HEK293 (cell line): ENCODE measurements around the gene SELPLG.

Experiments used
- CTCF ChIA-PET: fragments of 350-600 bp; formaldehyde crosslinking; extraction: SDS; loops from one replicate; lab custom pipeline; 2021; ENCODE audit warnings: antibody characterized with exemption; lab: Yijun Ruan, JAX
- POLR2A ChIA-PET: fragments of 300-600 bp; formaldehyde crosslinking; extraction: SDS; loops from one replicate; lab custom pipeline; 2020; ENCODE audit warnings: antibody characterized with exemption, inconsistent platforms; lab: Yijun Ruan, JAX
- H3K27ac ChIP-seq: fragments of 200-500 bp; sonication (Bioruptor generic); 2 replicates; pipeline ENCODE4 v1.5.1; 2014; ENCODE audit warnings: low read depth, low read length, control low read depth, inconsistent platforms; ENCODE audit errors: extremely low read depth
- H3K36me3 ChIP-seq, 2 experiments: fragments of 200-500 bp in 1 of 2; sonication (Bioruptor generic) in 1 of 2; 1 replicate in 1 of 2; 2 replicates in 1 of 2; pipeline ENCODE4 v1.5.1; 2014 to 2017; ENCODE audit warnings: inconsistent platforms in 2 of 2, low read length in 2 of 2; ENCODE audit not compliant: control insufficient read depth in 2 of 2, insufficient read depth in 1 of 2
- H3K4me1 ChIP-seq: fragments of 200-500 bp; sonication (Bioruptor generic); 2 replicates; pipeline ENCODE4 v1.5.1; 2014; ENCODE audit warnings: mild to moderate bottlenecking, low read length, inconsistent platforms; ENCODE audit not compliant: control insufficient read depth, insufficient read depth
- H3K4me3 ChIP-seq: 2 replicates; pipeline ENCODE4 v1.5.1; 2011; ENCODE audit warnings: low read depth, mild to moderate bottlenecking, control low read depth, low read length, moderate library complexity
- H3K9me3 ChIP-seq: fragments of 200-500 bp; sonication (Bioruptor generic); 2 replicates; pipeline ENCODE4 v1.5.1; 2014; ENCODE audit warnings: low read depth, low read length, inconsistent platforms; ENCODE audit not compliant: control insufficient read depth, insufficient read depth
- ATF2 ChIP-seq: fragments of 450-650 bp; formaldehyde crosslinking; IDR thresholded peaks from 2 replicates; pipeline ENCODE4 v1.5.1; 2016; ENCODE audit warnings: missing biosample characterization, missing genetic modification characterization, low read depth
- CTCF ChIP-seq: fragments of 450-650 bp; formaldehyde crosslinking; IDR thresholded peaks from 2 replicates; pipeline ENCODE4 v1.5.1; 2016; ENCODE audit warnings: missing biosample characterization, missing genetic modification characterization
- KLF7 ChIP-seq: fragments of 450-650 bp; formaldehyde crosslinking; IDR thresholded peaks from 2 replicates; pipeline ENCODE4 v1.5.1; 2016; ENCODE audit warnings: missing biosample characterization, missing genetic modification characterization, borderline replicate concordance
- KLF8 ChIP-seq: fragments of 450-650 bp; formaldehyde crosslinking; IDR thresholded peaks from 2 replicates; pipeline ENCODE4 v1.5.1; 2016; ENCODE audit warnings: missing biosample characterization, missing genetic modification characterization
- MZF1 ChIP-seq: fragments of 450-650 bp; formaldehyde crosslinking; IDR thresholded peaks from 2 replicates; pipeline ENCODE4 v1.5.1; 2017; ENCODE audit warnings: missing biosample characterization, missing genetic modification characterization, borderline replicate concordance
- SP2 ChIP-seq: fragments of 450-650 bp; formaldehyde crosslinking; IDR thresholded peaks from 2 replicates; pipeline ENCODE4 v1.5.1; 2016; ENCODE audit warnings: missing biosample characterization, missing genetic modification characterization
- YY2 ChIP-seq: fragments of 450-650 bp; formaldehyde crosslinking; IDR thresholded peaks from 2 replicates; pipeline ENCODE4 v1.5.1; 2016; ENCODE audit warnings: missing biosample characterization, missing genetic modification characterization
- ZBTB26 ChIP-seq: fragments of 450-650 bp; formaldehyde crosslinking; optimal IDR thresholded peaks from 2 replicates; pipeline ENCODE3; 2016; ENCODE audit warnings: missing biosample characterization, mild to moderate bottlenecking, missing genetic modification characterization
- ZIC2 ChIP-seq: fragments of 450-650 bp; formaldehyde crosslinking; IDR thresholded peaks from 2 replicates; pipeline ENCODE4 v1.5.1; 2016; ENCODE audit warnings: missing biosample characterization, missing genetic modification characterization
- ZNF121 ChIP-seq: fragments of 450-650 bp; formaldehyde crosslinking; IDR thresholded peaks from 2 replicates; pipeline ENCODE4 v1.5.1; 2016; ENCODE audit warnings: missing biosample characterization, missing genetic modification characterization
- ZNF169 ChIP-seq: fragments of 450-650 bp; formaldehyde crosslinking; IDR thresholded peaks from 2 replicates; pipeline ENCODE4 v1.5.1; 2016; ENCODE audit warnings: missing biosample characterization, missing genetic modification characterization
- ZNF202 ChIP-seq: fragments of 450-650 bp; formaldehyde crosslinking; IDR thresholded peaks from 2 replicates; pipeline ENCODE4 v1.5.1; 2016; ENCODE audit warnings: missing biosample characterization, missing genetic modification characterization, borderline replicate concordance
- ZNF23 ChIP-seq: fragments of 450-650 bp; formaldehyde crosslinking; IDR thresholded peaks from 2 replicates; pipeline ENCODE4 v1.5.1; 2016; ENCODE audit warnings: missing biosample characterization, missing genetic modification characterization, borderline replicate concordance
- ZNF433 ChIP-seq: fragments of 450-650 bp; formaldehyde crosslinking; IDR thresholded peaks from 2 replicates; pipeline ENCODE4 v1.5.1; 2016; ENCODE audit warnings: missing biosample characterization, missing genetic modification characterization, low read depth
- ZNF549 ChIP-seq: fragments of 450-650 bp; IDR thresholded peaks from 2 replicates; pipeline ENCODE4 v1.5.1; 2018; ENCODE audit warnings: missing biosample characterization, missing genetic modification characterization, mild to moderate bottlenecking, inconsistent platforms, moderate library complexity
- ZNF585B ChIP-seq: fragments of 450-650 bp; formaldehyde crosslinking; IDR thresholded peaks from 2 replicates; pipeline ENCODE4 v1.5.1; 2016; ENCODE audit warnings: missing biosample characterization, missing genetic modification characterization
- ZNF621 ChIP-seq: fragments of 450-650 bp; formaldehyde crosslinking; IDR thresholded peaks from 2 replicates; pipeline ENCODE4 v1.5.1; 2017; ENCODE audit warnings: missing biosample characterization, missing genetic modification characterization
- ZNF654 ChIP-seq: fragments of 450-650 bp; formaldehyde crosslinking; IDR thresholded peaks from 2 replicates; pipeline ENCODE4 v1.5.1; 2016; ENCODE audit warnings: low read depth, missing biosample characterization, missing genetic modification characterization
- ZNF768 ChIP-seq: fragments of 450-650 bp; formaldehyde crosslinking; IDR thresholded peaks from 2 replicates; pipeline ENCODE4 v1.5.1; 2018; ENCODE audit warnings: missing biosample characterization, mild to moderate bottlenecking, missing genetic modification characterization
- ZXDB ChIP-seq: fragments of 450-650 bp; formaldehyde crosslinking; IDR thresholded peaks from 2 replicates; pipeline ENCODE4 v1.5.1; 2016; ENCODE audit warnings: missing biosample characterization, missing genetic modification characterization
- TF ChIP-seq, protein P1 (sequence below): fragments of 450-650 bp; formaldehyde crosslinking; IDR thresholded peaks from 2 replicates; pipeline ENCODE4 v1.5.1; 2016; ENCODE audit warnings: missing biosample characterization, missing genetic modification characterization
- TF ChIP-seq, protein P2 (sequence below): fragments of 450-650 bp; formaldehyde crosslinking; IDR thresholded peaks from 2 replicates; pipeline ENCODE4 v1.5.1; 2016; ENCODE audit warnings: missing biosample characterization, missing genetic modification characterization

Gene SELPLG

DNA sequence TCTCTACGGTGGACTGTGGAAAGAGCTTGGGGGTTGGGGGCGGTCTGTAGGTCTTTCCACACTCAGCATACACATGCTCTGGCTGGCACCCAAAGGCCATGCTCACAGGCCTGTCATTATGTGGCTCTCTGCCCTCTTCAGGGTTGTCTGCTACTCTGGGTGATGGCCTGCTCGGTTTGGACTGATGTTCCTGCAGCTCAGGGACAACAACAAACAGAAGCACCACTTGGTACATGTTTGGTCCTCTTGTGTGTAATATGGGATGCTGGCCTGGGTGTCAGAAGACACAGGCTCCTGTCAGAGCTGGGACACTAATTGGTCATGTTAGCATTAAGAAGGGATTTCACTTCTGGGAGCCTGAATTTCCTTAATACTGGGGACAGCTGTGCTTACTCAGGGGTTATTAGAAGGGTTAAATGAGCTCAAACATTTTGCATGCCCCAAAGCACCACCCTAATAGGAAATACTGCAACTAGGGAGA lies 32.7 kb upstream of the SELPLG start (continued):
- TF ChIP-seq ZXDB (no peak), ZNF768 (tag by site-specific recombination) (no peak), ZNF585B (tag by site-specific recombination) (no peak)

DNA sequence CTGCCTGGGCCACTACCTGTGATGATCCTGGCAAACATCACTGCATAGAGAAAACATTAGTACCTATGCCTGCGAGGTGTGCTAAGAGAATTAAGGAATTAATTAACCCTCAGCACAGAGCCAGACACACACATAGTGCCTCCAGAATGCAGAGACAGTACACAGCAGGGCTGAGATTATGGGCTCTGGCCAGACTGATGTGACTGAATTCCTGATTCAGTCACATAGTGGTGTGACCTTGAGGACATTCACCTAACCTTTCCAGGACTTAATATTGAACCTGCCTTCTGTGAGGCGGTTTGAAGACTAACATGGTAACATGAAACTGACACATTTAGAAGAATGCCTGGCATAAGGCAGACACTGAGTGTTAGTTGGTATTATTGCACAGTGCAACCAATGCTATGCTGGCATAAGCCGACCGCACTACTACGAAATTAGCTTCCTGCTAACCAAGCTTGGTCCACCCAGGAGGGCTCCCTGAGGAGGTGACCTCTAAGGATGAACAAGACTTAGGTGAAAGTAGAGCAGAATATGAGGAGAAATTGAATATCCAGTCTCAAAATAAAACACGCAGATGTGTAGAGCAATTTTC lies 32.0 kb upstream of the SELPLG start:
- ChIA-PET POLR2A (interaction anchor here (0.6 to 1.6 kb wide), 3 partner anchors 26 to 174 kb away, joined by 3 to 10 read pairs (median 3); no protein-coding TSS in a partner anchor), CTCF (interaction anchor here (0.6 to 16.2 kb wide), 26 partner anchors 8 to 429 kb away, joined by 3 to 254 read pairs (median 6); partner anchors contain the start of gene ALKBH2)
- TF ChIP-seq, protein P1, sequence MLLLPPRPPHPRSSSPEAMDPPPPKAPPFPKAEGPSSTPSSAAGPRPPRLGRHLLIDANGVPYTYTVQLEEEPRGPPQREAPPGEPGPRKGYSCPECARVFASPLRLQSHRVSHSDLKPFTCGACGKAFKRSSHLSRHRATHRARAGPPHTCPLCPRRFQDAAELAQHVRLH (tag by site-specific recombination), result no peak
- TF ChIP-seq ZBTB26, result peak; percentile 11
- H3K4me1 ChIP-seq, result no peaks in the 10 kb centered on the region
- no peak overlapping the region for H3K4me3 ChIP-seq
- H3K27ac ChIP-seq, result no peak overlapping the region
- H3K9me3 ChIP-seq, result no peaks in the 10 kb centered on the region
- H3K36me3 ChIP-seq, result peaks cover 0 to 11% of the 10 kb centered on the region in 2 experiments

GRCh38 chr12:108664338-108665258 lies 30.9 kb upstream of the SELPLG start:
- H3K36me3 ChIP-seq, result peaks cover 0 to 15% of the 10 kb centered on the region in 2 experiments; a peak in 2 of 3 replicates
- ChIA-PET CTCF (interaction anchor here (0.6 to 16.2 kb wide), 50 partner anchors 9 to 1093 kb away, joined by 3 to 254 read pairs (median 4); partner anchors contain the start of gene ALKBH2), POLR2A (interaction anchor here (0.6 to 1.9 kb wide), 4 partner anchors 66 to 193 kb away, joined by 3 to 8 read pairs (median 4); partner anchors contain the start of gene SSH1)
- no peak overlapping the region for H3K27ac ChIP-seq
- H3K9me3 ChIP-seq, result no peaks in the 10 kb centered on the region
- H3K4me1 ChIP-seq, result no peaks in the 10 kb centered on the region
- no peak overlapping the region for H3K4me3 ChIP-seq
- TF ChIP-seq KLF8 (tag by site-specific recombination) (no peak), YY2 (tag by site-specific recombination) (no peak), ZIC2 (tag by site-specific recombination) (peak; percentile 27; the same call in 1 of the 2 replicates), CTCF (peak; percentile 70), ZNF202 (tag by site-specific recombination) (no peak), KLF7 (tag by site-specific recombination) (no peak), ZNF169 (no peak), SP2 (tag by site-specific recombination) (no peak), ZNF654 (peak; percentile 86), ATF2 (no peak), MZF1 (tag by site-specific recombination) (no peak), ZNF549 (tag by site-specific recombination) (no peak), ZNF121 (no peak), ZNF621 (tag by site-specific recombination) (no peak), ZNF23 (no peak), ZNF433 (tag by site-specific recombination) (no peak)
- TF ChIP-seq, protein P2, sequence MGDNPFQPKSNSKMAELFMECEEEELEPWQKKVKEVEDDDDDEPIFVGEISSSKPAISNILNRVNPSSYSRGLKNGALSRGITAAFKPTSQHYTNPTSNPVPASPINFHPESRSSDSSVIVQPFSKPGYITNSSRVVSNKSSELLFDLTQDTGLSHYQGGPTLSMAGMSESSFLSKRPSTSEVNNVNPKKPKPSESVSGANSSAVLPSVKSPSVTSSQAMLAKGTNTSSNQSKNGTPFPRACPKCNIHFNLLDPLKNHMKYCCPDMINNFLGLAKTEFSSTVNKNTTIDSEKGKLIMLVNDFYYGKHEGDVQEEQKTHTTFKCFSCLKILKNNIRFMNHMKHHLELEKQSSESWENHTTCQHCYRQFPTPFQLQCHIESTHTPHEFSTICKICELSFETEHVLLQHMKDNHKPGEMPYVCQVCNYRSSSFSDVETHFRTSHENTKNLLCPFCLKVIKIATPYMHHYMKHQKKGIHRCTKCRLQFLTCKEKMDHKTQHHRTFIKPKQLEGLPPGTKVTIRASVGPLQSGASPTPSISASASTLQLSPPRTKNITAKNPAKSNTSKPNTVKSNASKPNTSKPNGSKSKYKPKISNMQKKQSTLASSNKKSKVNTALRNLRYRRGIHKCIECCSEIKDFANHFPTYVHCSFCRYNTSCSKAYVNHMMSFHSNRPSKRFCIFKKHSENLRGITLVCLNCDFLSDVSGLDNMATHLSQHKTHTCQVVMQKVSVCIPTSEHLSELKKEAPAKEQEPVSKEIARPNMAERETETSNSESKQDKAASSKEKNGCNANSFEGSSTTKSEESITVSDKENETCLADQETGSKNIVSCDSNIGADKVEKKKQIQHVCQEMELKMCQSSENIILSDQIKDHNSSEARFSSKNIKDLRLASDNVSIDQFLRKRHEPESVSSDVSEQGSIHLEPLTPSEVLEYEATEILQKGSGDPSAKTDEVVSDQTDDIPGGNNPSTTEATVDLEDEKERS, result no peak
